ENCODE data around the gene DRG2.

GRCh38 chr17:18129041-18129502, 41.3 kb downstream of the DRG2 start:
- TF ChIP-seq, protein P1, sequence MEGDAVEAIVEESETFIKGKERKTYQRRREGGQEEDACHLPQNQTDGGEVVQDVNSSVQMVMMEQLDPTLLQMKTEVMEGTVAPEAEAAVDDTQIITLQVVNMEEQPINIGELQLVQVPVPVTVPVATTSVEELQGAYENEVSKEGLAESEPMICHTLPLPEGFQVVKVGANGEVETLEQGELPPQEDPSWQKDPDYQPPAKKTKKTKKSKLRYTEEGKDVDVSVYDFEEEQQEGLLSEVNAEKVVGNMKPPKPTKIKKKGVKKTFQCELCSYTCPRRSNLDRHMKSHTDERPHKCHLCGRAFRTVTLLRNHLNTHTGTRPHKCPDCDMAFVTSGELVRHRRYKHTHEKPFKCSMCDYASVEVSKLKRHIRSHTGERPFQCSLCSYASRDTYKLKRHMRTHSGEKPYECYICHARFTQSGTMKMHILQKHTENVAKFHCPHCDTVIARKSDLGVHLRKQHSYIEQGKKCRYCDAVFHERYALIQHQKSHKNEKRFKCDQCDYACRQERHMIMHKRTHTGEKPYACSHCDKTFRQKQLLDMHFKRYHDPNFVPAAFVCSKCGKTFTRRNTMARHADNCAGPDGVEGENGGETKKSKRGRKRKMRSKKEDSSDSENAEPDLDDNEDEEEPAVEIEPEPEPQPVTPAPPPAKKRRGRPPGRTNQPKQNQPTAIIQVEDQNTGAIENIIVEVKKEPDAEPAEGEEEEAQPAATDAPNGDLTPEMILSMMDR (IDR thresholded peaks at IDR 0.05; ENCODE audit: insufficient read depth, low read length, poor library complexity, severe bottlenecking), result no peak
- TF ChIP-seq EZH2phosphoT487 (conservative IDR thresholded peaks at IDR 0.05; ENCODE audit: low read length), result no peak

Measured in SU-DHL-6 (cell line).